Measurements from ENCODE around the gene NGFR. TPM values are rescaled to one million over a fixed set of nuclear protein-coding genes. Genes with fewer than 3 reads are reported as not detected.

NGFR gene
- total and polyA plus RNA-seq, 9 donors, result 0.35 to 13.2 (median 3.4) TPM

DNA sequence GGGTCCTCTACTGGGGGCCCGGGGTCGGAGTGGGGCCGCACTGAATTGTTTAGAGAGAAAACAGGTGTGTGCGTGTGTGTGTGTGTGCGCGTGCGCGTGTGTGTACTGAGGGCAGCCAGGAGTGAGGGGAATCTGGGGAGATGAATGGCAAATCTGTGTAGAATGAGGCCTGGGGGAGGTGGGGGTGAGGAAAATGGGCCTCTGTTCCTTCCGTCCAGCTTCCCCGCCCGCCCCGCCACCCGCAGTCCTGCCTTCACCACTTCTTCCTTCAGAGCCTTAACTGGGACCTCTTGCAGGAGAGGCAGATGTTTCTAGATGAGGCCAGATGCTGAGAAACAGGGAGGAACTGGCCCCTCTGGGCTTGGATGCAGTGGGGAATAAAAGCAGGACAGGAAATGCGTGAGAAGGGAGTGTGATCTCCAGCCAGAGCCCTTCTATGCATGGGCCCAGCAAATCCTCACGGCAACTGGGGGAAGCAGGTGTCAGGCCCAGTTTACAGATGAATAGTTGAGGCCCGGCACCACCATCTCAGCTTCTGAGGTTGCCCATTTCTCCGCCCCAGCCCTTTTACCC lies 29.7 kb upstream of the NGFR start:
- TF ChIP-seq, protein P1, sequence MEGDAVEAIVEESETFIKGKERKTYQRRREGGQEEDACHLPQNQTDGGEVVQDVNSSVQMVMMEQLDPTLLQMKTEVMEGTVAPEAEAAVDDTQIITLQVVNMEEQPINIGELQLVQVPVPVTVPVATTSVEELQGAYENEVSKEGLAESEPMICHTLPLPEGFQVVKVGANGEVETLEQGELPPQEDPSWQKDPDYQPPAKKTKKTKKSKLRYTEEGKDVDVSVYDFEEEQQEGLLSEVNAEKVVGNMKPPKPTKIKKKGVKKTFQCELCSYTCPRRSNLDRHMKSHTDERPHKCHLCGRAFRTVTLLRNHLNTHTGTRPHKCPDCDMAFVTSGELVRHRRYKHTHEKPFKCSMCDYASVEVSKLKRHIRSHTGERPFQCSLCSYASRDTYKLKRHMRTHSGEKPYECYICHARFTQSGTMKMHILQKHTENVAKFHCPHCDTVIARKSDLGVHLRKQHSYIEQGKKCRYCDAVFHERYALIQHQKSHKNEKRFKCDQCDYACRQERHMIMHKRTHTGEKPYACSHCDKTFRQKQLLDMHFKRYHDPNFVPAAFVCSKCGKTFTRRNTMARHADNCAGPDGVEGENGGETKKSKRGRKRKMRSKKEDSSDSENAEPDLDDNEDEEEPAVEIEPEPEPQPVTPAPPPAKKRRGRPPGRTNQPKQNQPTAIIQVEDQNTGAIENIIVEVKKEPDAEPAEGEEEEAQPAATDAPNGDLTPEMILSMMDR (IDR thresholded peaks at IDR 0.05), result no peak
- TF ChIP-seq POLR2A (IDR thresholded peaks at IDR 0.05) (no peak), EP300 (IDR thresholded peaks at IDR 0.05) (no peak)
- Histone ChIP-seq H3K4me3 (no peak overlapping the region), H3K36me3 (no peaks in the 10 kb centered on the region), H3K4me1 (ENCODE audit: insufficient read depth) (peaks cover 2% of the 10 kb centered on the region), H3K9me3 (no peaks in the 10 kb centered on the region), H3K27me3 (no peaks in the 10 kb centered on the region), H3K27ac (no peak overlapping the region)
- WGBS, 3 donors, result 73 to 79% (median 74%) methylated on average over 17 of the region's 17 CpGs
- intact Hi-C loops (cut with DNase I), result no loop called here
- DNase-seq, result no peak

GRCh38 chr17:49466436-49466835 lies 28.7 kb upstream of the NGFR start:
- no peaks in the 10 kb centered on the region for H3K27me3 ChIP-seq
- WGBS, 3 donors, result 76 to 87% (median 82%) methylated on average over 1 of the region's 1 CpG

DNA sequence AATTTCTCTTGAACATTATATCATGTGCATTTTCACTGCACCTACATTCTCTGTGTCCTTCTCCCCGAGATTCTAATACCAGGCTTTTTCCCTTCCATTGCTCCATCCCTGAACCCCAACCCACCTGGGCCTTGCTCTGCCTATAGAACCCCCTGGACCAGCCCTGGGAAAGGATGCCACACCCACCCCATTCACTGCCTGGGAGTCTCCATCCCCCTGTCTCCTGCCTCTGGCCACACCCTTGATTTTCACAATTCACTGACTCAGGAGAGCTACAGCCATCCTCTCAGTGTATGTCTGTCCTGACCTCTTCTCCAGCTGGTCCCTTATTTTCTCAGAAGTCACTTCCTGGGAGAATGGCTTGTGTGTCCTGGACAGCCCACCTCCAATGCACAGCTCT lies 27.9 kb upstream of the NGFR start:
- 81 to 95% (median 87%) methylated on average over 1 of the region's 1 CpG for WGBS, 3 donors
- no peak overlapping the region for H3K27ac ChIP-seq
- intact Hi-C loops (cut with DNase I), result no loop called here
- no peaks in the 10 kb centered on the region for H3K9me3 ChIP-seq
- H3K27me3 ChIP-seq, result no peaks in the 10 kb centered on the region
- DNase-seq, result no peak
- H3K36me3 ChIP-seq, result no peaks in the 10 kb centered on the region
- TF ChIP-seq EP300 (IDR thresholded peaks at IDR 0.05) (no peak), POLR2A (IDR thresholded peaks at IDR 0.05) (no peak)
- TF ChIP-seq, protein P1 (IDR thresholded peaks at IDR 0.05), result no peak
- no peak overlapping the region for H3K4me3 ChIP-seq
- H3K4me1 ChIP-seq (ENCODE audit: insufficient read depth), result peaks cover 2% of the 10 kb centered on the region

More at GRCh38 chr17:49466436-49466835, 28.7 kb upstream of the NGFR start:
- H3K4me3 ChIP-seq, result no peak overlapping the region
- TF ChIP-seq POLR2A (IDR thresholded peaks at IDR 0.05), result no peak
- TF ChIP-seq EP300 (IDR thresholded peaks at IDR 0.05), result no peak
- TF ChIP-seq, protein P1 (IDR thresholded peaks at IDR 0.05), result no peak
- no peak for DNase-seq
- no peaks in the 10 kb centered on the region for H3K36me3 ChIP-seq
- H3K4me1 ChIP-seq (ENCODE audit: insufficient read depth), result peaks cover 2% of the 10 kb centered on the region
- intact Hi-C loops (cut with DNase I), result no loop called here
- no peak overlapping the region for H3K27ac ChIP-seq
- no peaks in the 10 kb centered on the region for H3K9me3 ChIP-seq

DNA sequence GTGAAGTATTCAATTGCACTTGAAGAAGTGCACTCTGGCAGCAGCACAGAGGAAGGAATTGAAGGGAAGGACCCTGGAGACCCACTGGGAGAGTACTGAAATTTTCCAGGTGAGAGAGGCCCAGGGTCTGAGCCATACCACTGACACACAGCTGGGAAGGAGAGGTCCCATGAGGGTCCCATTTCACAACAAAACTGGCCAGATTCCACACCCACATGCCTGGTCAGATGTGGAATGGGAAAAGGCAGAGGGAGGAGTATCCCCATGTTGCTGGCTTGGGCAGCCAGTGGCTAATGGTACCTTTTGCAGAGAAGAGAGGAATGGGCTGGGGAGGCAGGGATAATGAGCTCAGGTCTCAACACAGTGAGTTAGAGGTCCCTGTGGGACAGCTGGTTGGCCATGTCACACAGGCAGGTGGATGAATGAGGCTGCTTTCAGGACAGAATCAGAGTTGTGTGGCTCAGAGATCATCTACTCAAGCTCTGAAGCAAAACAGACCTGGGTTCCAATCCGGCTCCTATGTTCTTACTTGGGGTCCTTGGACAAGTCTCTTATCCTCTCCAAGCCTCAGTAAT lies 26.2 kb upstream of the NGFR start:
- Histone ChIP-seq H3K27me3 (no peaks in the 10 kb centered on the region), H3K36me3 (no peaks in the 10 kb centered on the region), H3K4me3 (no peak overlapping the region), H3K27ac (no peak overlapping the region), H3K9me3 (no peaks in the 10 kb centered on the region), H3K4me1 (ENCODE audit: insufficient read depth) (peaks cover 2% of the 10 kb centered on the region)
- DNase-seq, result no peak
- 82 to 95% (median 86%) methylated on average over 1 of the region's 1 CpG for WGBS, 3 donors
- intact Hi-C loops (cut with DNase I), result no loop called here
- TF ChIP-seq POLR2A (IDR thresholded peaks at IDR 0.05) (no peak), EP300 (IDR thresholded peaks at IDR 0.05) (no peak)
- TF ChIP-seq, protein P1 (IDR thresholded peaks at IDR 0.05), result no peak

All from ovary (tissue), 9 donors.